HFFc6 (cell line): Measurements from ENCODE around the gene KITLG. TPM values are rescaled to one million over a fixed set of nuclear protein-coding genes. Genes with fewer than 3 reads are reported as not detected.
A peak's percentile ranks its signal among the peaks of the same experiment; 100 is the strongest.

ENCODE experiments used
- DNase-seq: peaks from one replicate; pipeline ENCODE4 v3.0.0-alpha.2; 2018
- H3K27ac Mint-ChIP-seq: 2 replicates; pipeline ENCODE4 v1.8.0; 2020; ENCODE audit warnings: mild to moderate bottlenecking, mixed read lengths
- H3K27me3 Mint-ChIP-seq: 2 replicates; pipeline ENCODE4 v1.8.0; 2021; ENCODE audit warnings: mild to moderate bottlenecking, moderate library complexity, mixed read lengths; ENCODE audit not compliant: insufficient read depth
- H3K36me3 Mint-ChIP-seq: 2 replicates; pipeline ENCODE4 v1.8.0; 2021; ENCODE audit warnings: low read depth, mixed read lengths
- H3K4me1 Mint-ChIP-seq: 2 replicates; pipeline ENCODE4 v1.8.0; 2020; ENCODE audit warnings: low read depth, mixed read lengths
- H3K4me3 Mint-ChIP-seq: 2 replicates; pipeline ENCODE4 v1.8.0; 2020; ENCODE audit warnings: mild to moderate bottlenecking, moderate library complexity, mixed read lengths
- H3K9me3 Mint-ChIP-seq: 2 replicates; pipeline ENCODE4 v1.8.0; 2020; ENCODE audit warnings: mild to moderate bottlenecking, mixed read lengths
- CTCF ChIP-seq: fragments of 200-600 bp; sonication (generic); IDR thresholded peaks from 2 replicates; pipeline ENCODE4 v1.5.0; 2021; ENCODE audit warnings: antibody characterized with exemption, mild to moderate bottlenecking
- total RNA-seq, 6 experiments: library from RNA; stranded (reverse); fragmentation: NEBNext Ultra II Directional; extraction: Animal tissue kit (Norgen Biotek cat#: 25700); gene quantifications; 2 replicates in 1 of 6; 3 replicates in 5 of 6; pipeline ENCODE4 v1.2.3, GENCODE V29; 2021

KITLG gene
- total RNA-seq, 6 experiments from 2014 or later, result 44.4 to 91.2 (median 74.2) TPM

- H3K4me3 Mint-ChIP-seq, result peak overlapping the region; percentile 97
- peak overlapping the region; percentile 38; the same call in 1 of the 2 replicates for H3K27ac Mint-ChIP-seq
- H3K4me1 Mint-ChIP-seq, result peaks cover 66% of the 10 kb centered on the region
- DNase-seq, result peak; percentile 37
- no peaks in the 10 kb centered on the region for H3K9me3 Mint-ChIP-seq
- peak; percentile 67 for TF ChIP-seq CTCF
- H3K27me3 Mint-ChIP-seq, result peaks cover 7% of the 10 kb centered on the region; the same call in 1 of the 2 replicates
- no peaks in the 10 kb centered on the region; the same call in 1 of the 2 replicates for H3K36me3 Mint-ChIP-seq
Observed at GRCh38 chr12:88577537-88577936, 2.7 kb downstream of the KITLG start.

DNA sequence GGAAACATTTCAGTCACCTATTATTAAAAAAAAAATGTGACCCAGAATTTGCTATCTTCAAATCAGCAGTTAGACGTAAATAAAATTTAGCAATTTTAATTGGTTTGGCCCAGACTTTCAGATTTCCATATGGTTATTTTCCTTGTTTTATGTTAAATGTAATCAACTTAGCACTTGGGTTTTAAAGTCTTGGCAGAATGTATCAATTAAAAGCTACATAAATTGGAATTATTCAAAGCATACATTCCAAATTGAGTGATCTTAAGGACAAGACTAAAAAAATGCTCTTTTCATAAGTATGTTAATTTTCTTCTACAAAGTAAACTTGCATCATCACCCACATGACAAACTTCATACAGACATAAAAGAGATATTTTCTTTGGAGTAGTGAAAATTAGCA lies 3.4 kb downstream of the KITLG start:
- no peaks in the 10 kb centered on the region; the same call in 1 of the 2 replicates for H3K36me3 Mint-ChIP-seq
- H3K27me3 Mint-ChIP-seq, result peaks cover 7% of the 10 kb centered on the region; the same call in 1 of the 2 replicates
- peak overlapping the region; percentile 97 for H3K4me3 Mint-ChIP-seq
- TF ChIP-seq CTCF, result no peak
- H3K27ac Mint-ChIP-seq, result peak overlapping the region; percentile 38; the same call in 1 of the 2 replicates
- no peak for DNase-seq
- H3K4me1 Mint-ChIP-seq, result peaks cover 68% of the 10 kb centered on the region
- H3K9me3 Mint-ChIP-seq, result no peaks in the 10 kb centered on the region

DNA sequence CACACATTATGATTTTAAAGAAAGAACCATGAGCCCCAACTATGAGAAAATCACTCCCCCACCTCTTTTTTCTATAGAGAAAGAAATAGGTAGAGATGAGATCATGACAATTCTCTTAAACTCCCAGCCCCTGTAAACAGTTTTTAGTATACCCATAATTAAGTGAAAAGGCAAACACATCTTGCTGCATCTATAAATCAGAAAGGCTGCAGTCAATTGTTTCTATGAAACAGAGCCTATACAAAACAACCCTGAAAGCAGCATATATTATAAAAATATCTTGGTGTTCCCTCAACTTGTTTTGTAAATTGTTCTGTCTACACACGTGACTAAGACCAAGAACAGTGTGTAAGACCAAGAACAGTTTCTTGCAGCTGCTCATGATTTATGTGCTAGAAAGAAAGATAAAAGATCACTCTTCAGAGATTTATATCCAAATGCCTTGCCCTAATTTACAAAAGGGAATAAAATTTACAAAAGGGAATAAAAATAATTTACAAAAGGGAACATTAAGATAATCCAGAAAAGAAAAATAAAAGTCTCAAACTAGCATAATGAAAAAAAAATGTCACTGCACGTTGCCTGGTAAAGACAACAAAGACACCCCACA lies 4.8 kb downstream of the KITLG start:
- peaks cover 77% of the 10 kb centered on the region for H3K4me1 Mint-ChIP-seq
- H3K9me3 Mint-ChIP-seq, result no peaks in the 10 kb centered on the region
- peaks cover 7% of the 10 kb centered on the region; the same call in 1 of the 2 replicates for H3K27me3 Mint-ChIP-seq
- no peak for DNase-seq
- H3K27ac Mint-ChIP-seq, result peak overlapping the region; percentile 11; the same call in 1 of the 2 replicates
- peak overlapping the region; percentile 97; the same call in 1 of the 2 replicates for H3K4me3 Mint-ChIP-seq
- TF ChIP-seq CTCF, result no peak
- H3K36me3 Mint-ChIP-seq, result no peaks in the 10 kb centered on the region; the same call in 1 of the 2 replicates

DNA sequence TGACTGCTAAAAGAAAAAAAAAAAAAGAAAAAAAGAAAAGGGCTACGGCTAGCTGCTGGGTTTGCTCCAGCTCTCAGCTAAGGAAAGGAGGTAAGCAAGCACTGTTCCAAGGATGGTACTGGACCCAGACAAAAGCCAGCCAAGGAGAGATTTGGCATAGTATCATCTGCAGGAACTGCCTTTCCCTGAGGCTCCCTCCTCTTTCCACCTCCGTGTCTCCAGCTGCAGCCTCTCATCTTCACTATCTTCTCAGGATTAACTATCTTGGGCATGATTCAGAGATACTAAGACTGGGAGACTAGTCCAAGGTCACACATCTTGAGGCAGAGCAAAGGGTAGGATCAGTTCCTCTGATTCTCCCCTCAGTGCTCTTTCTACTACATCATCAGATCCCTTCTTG lies 6.0 kb downstream of the KITLG start:
- no peak for TF ChIP-seq CTCF
- DNase-seq, result no peak
- Mint-ChIP-seq H3K9me3 (no peaks in the 10 kb centered on the region), H3K27ac (peak overlapping the region; percentile 51), H3K27me3 (peaks cover 2% of the 10 kb centered on the region; the same call in 1 of the 2 replicates), H3K4me3 (peak overlapping the region; percentile 64), H3K36me3 (no peaks in the 10 kb centered on the region; the same call in 1 of the 2 replicates), H3K4me1 (peaks cover 85% of the 10 kb centered on the region)

DNA sequence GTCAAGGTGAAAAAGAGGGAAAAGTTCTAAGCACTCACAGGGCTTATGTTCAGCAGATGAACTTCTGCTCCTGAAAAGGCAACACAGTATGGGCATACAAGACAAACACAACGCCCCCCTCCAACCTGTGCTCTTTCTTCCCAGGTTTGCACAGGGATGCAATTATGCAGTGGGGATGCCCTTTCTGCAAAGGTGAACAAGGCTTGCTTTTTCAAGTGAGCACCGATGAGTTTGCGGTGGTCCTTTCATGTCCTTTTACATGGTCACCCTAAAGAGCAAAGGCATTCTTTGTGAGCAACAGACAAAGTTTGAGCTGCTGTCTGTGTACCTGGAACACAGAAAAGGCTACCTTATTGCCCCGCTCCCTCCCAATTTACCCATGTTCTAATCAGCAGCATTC lies 6.7 kb downstream of the KITLG start:
- peaks cover 92% of the 10 kb centered on the region for H3K4me1 Mint-ChIP-seq
- peaks cover 2% of the 10 kb centered on the region; the same call in 1 of the 2 replicates for H3K27me3 Mint-ChIP-seq
- DNase-seq, result no peak
- TF ChIP-seq CTCF, result no peak
- no peak overlapping the region for H3K4me3 Mint-ChIP-seq
- no peaks in the 10 kb centered on the region for H3K9me3 Mint-ChIP-seq
- no peak overlapping the region for H3K27ac Mint-ChIP-seq
- H3K36me3 Mint-ChIP-seq, result no peaks in the 10 kb centered on the region; the same call in 1 of the 2 replicates
